ENCODE data around the gene DUOX2.

DUOX2 gene

GRCh38 chr15:45099549-45100165 is 14.3 kb downstream of the DUOX2 start:
- TF ChIP-seq CTCF (IDR thresholded peaks at IDR 0.05) = no peak
- no peak overlapping the region for H3K4me3 ChIP-seq
- no peak for DNase-seq (ENCODE audit: low spot score)

GRCh38 chr15:45097466-45097865 is 16.5 kb downstream of the DUOX2 start:
- no peak overlapping the region for H3K4me3 ChIP-seq
- DNase-seq (ENCODE audit: low spot score) = no peak
- TF ChIP-seq CTCF (IDR thresholded peaks at IDR 0.05) = no peak
- H3K27ac ChIP-seq = no peak overlapping the region

More at GRCh38 chr15:45099549-45100165, 14.3 kb downstream of the DUOX2 start:
- no peak overlapping the region for H3K27ac ChIP-seq

- Histone ChIP-seq H3K27ac (no peak overlapping the region), H3K4me3 (no peak overlapping the region)
- DNase-seq (ENCODE audit: low spot score) = no peak
- no peak for TF ChIP-seq CTCF (IDR thresholded peaks at IDR 0.05)
Measured at GRCh38 chr15:45095661-45096060, 18.3 kb downstream of the DUOX2 start.

- no peak overlapping the region for H3K27ac ChIP-seq
- no peak overlapping the region for H3K4me3 ChIP-seq
- TF ChIP-seq CTCF (IDR thresholded peaks at IDR 0.05) = no peak
- DNase-seq (ENCODE audit: low spot score) = no peak
Measured at GRCh38 chr15:45094358-45094730, 19.6 kb downstream of the DUOX2 start.

GRCh38 chr15:45093622-45094357 is 20.2 kb downstream of the DUOX2 start:
- no peak for TF ChIP-seq CTCF (IDR thresholded peaks at IDR 0.05)
- Histone ChIP-seq H3K27ac (no peak overlapping the region), H3K4me3 (no peak overlapping the region)
- no peak for DNase-seq (ENCODE audit: low spot score)

GRCh38 chr15:45093013-45093412 is 21.0 kb downstream of the DUOX2 start:
- Histone ChIP-seq H3K4me3 (no peak overlapping the region), H3K27ac (no peak overlapping the region)
- no peak for TF ChIP-seq CTCF (IDR thresholded peaks at IDR 0.05)
- no peak for DNase-seq (ENCODE audit: low spot score)

GRCh38 chr15:45091576-45091975 is 22.4 kb downstream of the DUOX2 start:
- H3K27ac ChIP-seq = no peak overlapping the region
- TF ChIP-seq CTCF (IDR thresholded peaks at IDR 0.05) = no peak
- DNase-seq (ENCODE audit: low spot score) = no peak
- no peak overlapping the region for H3K4me3 ChIP-seq

All from coronary artery (tissue), 2 donors.